HG03342 (cell line): ENCODE measurements around the gene RIN3.
"Not testable (repeated sequence)": the region's sequence is repeated elsewhere in the genome, so short reads cannot be mapped to it uniquely, and the experiment has no call there.

Source experiments
- ATAC-seq: cut with Tn5 transposase; IDR thresholded peaks from one replicate; pipeline ENCODE4 v1.9.1; 2021; ENCODE audit warnings: mild to moderate bottlenecking, moderate library complexity; ENCODE audit not compliant: unreplicated experiment

RIN3 gene

GRCh38 chr14:92616178-92616577 is 102.6 kb downstream of the RIN3 start:
- no peak for ATAC-seq

- no peak for ATAC-seq
Measured at GRCh38 chr14:92617581-92617980, 104.0 kb downstream of the RIN3 start.

- ATAC-seq = no peak
Measured at GRCh38 chr14:92619671-92620456, 106.3 kb downstream of the RIN3 start.

GRCh38 chr14:92622311-92622710 is 108.7 kb downstream of the RIN3 start:
- no peak for ATAC-seq

- ATAC-seq = no peak
Measured at GRCh38 chr14:92624764-92625163, 111.2 kb downstream of the RIN3 start.

GRCh38 chr14:92625213-92625612 is 111.6 kb downstream of the RIN3 start:
- ATAC-seq = no peak

GRCh38 chr14:92626041-92626440 is 112.5 kb downstream of the RIN3 start:
- ATAC-seq = no peak

GRCh38 chr14:92627707-92628215 is 114.2 kb downstream of the RIN3 start:
- ATAC-seq = no peak

- no peak for ATAC-seq
Measured at GRCh38 chr14:92628636-92629035, 115.1 kb downstream of the RIN3 start.

- no peak for ATAC-seq
Measured at GRCh38 chr14:92630367-92630766, 116.8 kb downstream of the RIN3 start.

- no peak for ATAC-seq
Measured at GRCh38 chr14:92631098-92631497, 117.5 kb downstream of the RIN3 start.

GRCh38 chr14:92632546-92633273 is 119.1 kb downstream of the RIN3 start:
- no peak for ATAC-seq

- ATAC-seq = no peak
Measured at GRCh38 chr14:92633274-92633616, 119.7 kb downstream of the RIN3 start.

GRCh38 chr14:92633724-92634123 is 120.1 kb downstream of the RIN3 start:
- ATAC-seq = no peak

GRCh38 chr14:92635031-92635430 is 121.5 kb downstream of the RIN3 start:
- ATAC-seq = no peak

GRCh38 chr14:92635896-92636295 is 122.3 kb downstream of the RIN3 start:
- no peak for ATAC-seq

GRCh38 chr14:92637228-92637627 is 123.6 kb downstream of the RIN3 start:
- no peak for ATAC-seq

- no peak for ATAC-seq
Measured at GRCh38 chr14:92637864-92638263, 124.3 kb downstream of the RIN3 start.

GRCh38 chr14:92638266-92638665 is 124.7 kb downstream of the RIN3 start:
- no peak for ATAC-seq

GRCh38 chr14:92638904-92639303 is 125.3 kb downstream of the RIN3 start:
- ATAC-seq = no peak

GRCh38 chr14:92639472-92640117 is 126.0 kb downstream of the RIN3 start:
- not testable (repeated sequence) for ATAC-seq

- ATAC-seq = no peak
Measured at GRCh38 chr14:92641306-92641705, 127.7 kb downstream of the RIN3 start.
